ENCODE data around the gene C16orf87.

The C16orf87 gene

GRCh38 chr16:46796764-46797269 is 34.2 kb downstream of the C16orf87 start:
- DNase-seq = no peak
- Histone ChIP-seq H3K36me3 (ENCODE audit: insufficient read depth, low read length) (peaks cover 10% of the 10 kb centered on the region; the same call in 1 of the 2 replicates), H3K27me3 (ENCODE audit: insufficient read depth, low read length, poor library complexity) (no peaks in the 10 kb centered on the region), H3K4me2 (ENCODE audit: insufficient read depth, low read length) (no peak overlapping the region), H3K79me2 (ENCODE audit: insufficient read depth, low read length) (no peaks in the 10 kb centered on the region), H3K9me3 (ENCODE audit: insufficient read depth, low read length, severe bottlenecking) (peaks cover 11% of the 10 kb centered on the region), H4K20me1 (ENCODE audit: insufficient read depth, low read length) (no peaks in the 10 kb centered on the region; the same call in 1 of the 2 replicates), H3K4me3 (ENCODE audit: low read depth in 1 of 2, low read length in 2 of 2) (no peak overlapping the region), H3K27ac (ENCODE audit: low read length) (no peak overlapping the region), H3K9ac (ENCODE audit: low read depth, low read length) (no peak overlapping the region), H3K4me1 (ENCODE audit: insufficient read depth, low read length) (no peaks in the 10 kb centered on the region), H2AFZ (ENCODE audit: low read depth, low read length) (no peak overlapping the region)
- TF ChIP-seq EZH2 (IDR thresholded peaks at IDR 0.05; ENCODE audit: borderline replicate concordance, low read depth, low read length, severe bottlenecking) = no peak
- no peak for TF ChIP-seq CTCF (IDR thresholded peaks at IDR 0.05; ENCODE audit: borderline replicate concordance, extremely low read depth, low read length, poor library complexity, severe bottlenecking)
- ATAC-seq (ENCODE audit: insufficient read depth, low read depth) = no peak

GRCh38 chr16:46793841-46794240 is 37.1 kb downstream of the C16orf87 start:
- TF ChIP-seq CTCF (IDR thresholded peaks at IDR 0.05; ENCODE audit: borderline replicate concordance, extremely low read depth, low read length, poor library complexity, severe bottlenecking) = no peak
- no peak for TF ChIP-seq EZH2 (IDR thresholded peaks at IDR 0.05; ENCODE audit: borderline replicate concordance, low read depth, low read length, severe bottlenecking)
- Histone ChIP-seq H3K4me3 (ENCODE audit: low read depth in 1 of 2, low read length in 2 of 2) (no peak overlapping the region), H3K79me2 (ENCODE audit: insufficient read depth, low read length) (no peaks in the 10 kb centered on the region), H3K27ac (ENCODE audit: low read length) (no peak overlapping the region), H3K9ac (ENCODE audit: low read depth, low read length) (no peak overlapping the region), H4K20me1 (ENCODE audit: insufficient read depth, low read length) (no peaks in the 10 kb centered on the region), H3K36me3 (ENCODE audit: insufficient read depth, low read length) (peaks cover 10% of the 10 kb centered on the region; the same call in 1 of the 2 replicates), H2AFZ (ENCODE audit: low read depth, low read length) (no peak overlapping the region), H3K4me1 (ENCODE audit: insufficient read depth, low read length) (no peaks in the 10 kb centered on the region), H3K4me2 (ENCODE audit: insufficient read depth, low read length) (no peak overlapping the region), H3K9me3 (ENCODE audit: insufficient read depth, low read length, severe bottlenecking) (peaks cover 11% of the 10 kb centered on the region), H3K27me3 (ENCODE audit: insufficient read depth, low read length, poor library complexity) (no peaks in the 10 kb centered on the region)
- DNase-seq (no peak), ATAC-seq (ENCODE audit: insufficient read depth, low read depth) (no peak)

- Histone ChIP-seq H3K27ac (ENCODE audit: low read length) (no peak overlapping the region), H3K4me3 (ENCODE audit: low read depth in 1 of 2, low read length in 2 of 2) (no peak overlapping the region), H3K9me3 (ENCODE audit: insufficient read depth, low read length, severe bottlenecking) (peaks cover 5% of the 10 kb centered on the region), H3K4me1 (ENCODE audit: insufficient read depth, low read length) (no peaks in the 10 kb centered on the region), H3K36me3 (ENCODE audit: insufficient read depth, low read length) (no peaks in the 10 kb centered on the region), H4K20me1 (ENCODE audit: insufficient read depth, low read length) (no peaks in the 10 kb centered on the region), H3K79me2 (ENCODE audit: insufficient read depth, low read length) (no peaks in the 10 kb centered on the region), H2AFZ (ENCODE audit: low read depth, low read length) (no peak overlapping the region), H3K9ac (ENCODE audit: low read depth, low read length) (no peak overlapping the region), H3K27me3 (ENCODE audit: insufficient read depth, low read length, poor library complexity) (no peaks in the 10 kb centered on the region), H3K4me2 (ENCODE audit: insufficient read depth, low read length) (no peak overlapping the region)
- TF ChIP-seq CTCF (IDR thresholded peaks at IDR 0.05; ENCODE audit: borderline replicate concordance, extremely low read depth, low read length, poor library complexity, severe bottlenecking) (no peak), EZH2 (IDR thresholded peaks at IDR 0.05; ENCODE audit: borderline replicate concordance, low read depth, low read length, severe bottlenecking) (no peak)
- no peak for ATAC-seq (ENCODE audit: insufficient read depth, low read depth)
- DNase-seq = no peak
Measured at GRCh38 chr16:46790599-46791270, 40.2 kb downstream of the C16orf87 start.

Data from DND-41 (cell line).